H1 (cell line): ENCODE data around the gene EGFR. TPM values are rescaled to one million over a fixed set of nuclear protein-coding genes. Genes with fewer than 3 reads are reported as not detected.

Source experiments
- JUND ChIP-seq: IDR thresholded peaks from 2 replicates; pipeline ENCODE4 v1.6.1; 2011; ENCODE audit warnings: mild to moderate bottlenecking, improper control_type of control experiment, low read length
- PHF8 ChIP-seq: fragments of 200-600 bp; sonication (generic); conservative IDR thresholded peaks from 2 replicates; pipeline ENCODE4 v1.7.1; 2012; ENCODE audit warnings: low read depth, mild to moderate bottlenecking, inconsistent platforms, low read length, moderate library complexity
- SIRT6 ChIP-seq: IDR thresholded peaks from one replicate; pipeline ENCODE4 v1.7.1; 2012; ENCODE audit warnings: low read length, inconsistent platforms
- polyA plus RNA-seq, 7 experiments: library from polyadenylated mRNA; depleted of rRNA in 3 of 7; stranded (reverse) in 5 of 7; unstranded in 2 of 7; fragments of >200 nt in 5 of 7; fragments of 200-250 nt in 2 of 7; gene quantifications; 1 replicate in 5 of 7; 2 replicates in 1 of 7; 4 replicates in 1 of 7; pipeline versions ENCODE4 v1.2.1 to v1.2.3, GENCODE V29; 2011 to 2013; ENCODE audit warnings: missing spikeins in 2 of 7, mixed read lengths in 2 of 7
- total RNA-seq: library from RNA; stranded (reverse); fragmentation: NEBNext Ultra II Directional; extraction: Animal tissue kit (Norgen Biotek cat#: 25700); gene quantifications from 2 replicates; pipeline ENCODE4 v1.2.1, GENCODE V29; 2021
- TF ChIP-seq, protein P1 (sequence below): IDR thresholded peaks from 2 replicates; pipeline ENCODE4 v1.6.1; 2012; ENCODE audit warnings: inconsistent platforms
- TF ChIP-seq, protein P2 (sequence below): IDR thresholded peaks from 2 replicates; pipeline ENCODE4 v1.6.1; 2011; ENCODE audit warnings: low read depth, mild to moderate bottlenecking, low read length; ENCODE audit not compliant: insufficient read depth
- TF ChIP-seq, protein P3 (sequence below): IDR thresholded peaks from 2 replicates; pipeline ENCODE4 v1.6.1; 2012; ENCODE audit warnings: inconsistent platforms

The EGFR gene
- total and polyA plus RNA-seq, 2 of the 8 experiments (the other 6 are each of a cell fraction or from before 2014, with no cell fraction given) = 1.9 to 5.8 TPM

DNA sequence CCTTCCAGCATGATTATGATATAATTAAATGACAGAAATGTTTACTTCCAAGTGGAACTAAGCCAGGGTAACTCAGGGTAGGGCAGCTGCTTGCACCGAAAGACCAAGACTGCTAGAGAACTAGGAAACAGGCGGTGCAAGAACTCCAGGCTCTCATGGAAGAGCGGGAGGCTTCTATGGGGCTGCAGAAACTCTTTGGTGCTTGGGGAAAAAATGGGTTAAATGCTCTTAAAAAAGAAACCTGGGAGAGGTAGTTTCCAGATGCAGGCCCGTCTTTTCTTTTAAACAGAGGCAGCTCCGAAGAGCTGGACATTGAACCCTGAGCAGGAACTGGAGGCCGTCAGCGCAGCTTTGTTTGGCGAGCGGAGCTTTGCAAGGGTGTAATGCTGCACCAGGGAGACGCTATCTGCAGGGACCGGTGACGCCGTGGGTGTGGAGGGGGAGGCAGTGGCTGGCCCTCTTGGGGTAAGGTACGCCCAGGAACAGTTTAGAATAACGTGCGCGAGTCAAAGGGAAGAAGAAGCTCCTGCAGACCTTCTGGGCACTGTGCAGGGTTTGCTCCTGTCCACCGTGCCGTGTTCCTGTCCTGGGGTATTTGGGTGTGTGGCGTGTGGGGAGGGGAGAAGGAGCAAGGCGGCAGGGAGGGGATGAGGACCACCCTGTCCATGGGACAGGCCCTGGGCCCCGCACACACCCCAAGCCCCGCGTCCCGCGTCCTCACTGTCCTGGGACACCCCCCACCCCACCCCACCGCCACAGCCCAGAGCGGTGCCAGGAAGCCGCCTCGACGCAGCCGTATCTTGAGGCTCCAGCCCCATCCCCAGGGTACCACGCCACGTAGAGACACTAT lies 59.0 kb downstream of the EGFR start (continued):
- TF ChIP-seq, protein P1, sequence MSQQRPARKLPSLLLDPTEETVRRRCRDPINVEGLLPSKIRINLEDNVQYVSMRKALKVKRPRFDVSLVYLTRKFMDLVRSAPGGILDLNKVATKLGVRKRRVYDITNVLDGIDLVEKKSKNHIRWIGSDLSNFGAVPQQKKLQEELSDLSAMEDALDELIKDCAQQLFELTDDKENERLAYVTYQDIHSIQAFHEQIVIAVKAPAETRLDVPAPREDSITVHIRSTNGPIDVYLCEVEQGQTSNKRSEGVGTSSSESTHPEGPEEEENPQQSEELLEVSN = no peak
- no peak for TF ChIP-seq SIRT6
- no peak for TF ChIP-seq PHF8
- TF ChIP-seq, protein P2, sequence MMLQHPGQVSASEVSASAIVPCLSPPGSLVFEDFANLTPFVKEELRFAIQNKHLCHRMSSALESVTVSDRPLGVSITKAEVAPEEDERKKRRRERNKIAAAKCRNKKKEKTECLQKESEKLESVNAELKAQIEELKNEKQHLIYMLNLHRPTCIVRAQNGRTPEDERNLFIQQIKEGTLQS = no peak
- no peak for TF ChIP-seq JUND
- TF ChIP-seq, protein P3, sequence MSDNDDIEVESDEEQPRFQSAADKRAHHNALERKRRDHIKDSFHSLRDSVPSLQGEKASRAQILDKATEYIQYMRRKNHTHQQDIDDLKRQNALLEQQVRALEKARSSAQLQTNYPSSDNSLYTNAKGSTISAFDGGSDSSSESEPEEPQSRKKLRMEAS = no peak
